Muscle layer of duodenum (tissue), 2 donors: ENCODE measurements around the gene PSME4.
"Not testable (repeated sequence)": the region's sequence is repeated elsewhere in the genome, so short reads cannot be mapped to it uniquely, and the experiment has no call there.

Source experiments
- H3K27ac ChIP-seq: one replicate; pipeline ENCODE4 v1.7.0; 2013; ENCODE audit warnings: mild to moderate bottlenecking, low read length
- H3K27me3 ChIP-seq: one replicate; pipeline ENCODE4 v1.7.0; 2013; ENCODE audit warnings: low read depth, mild to moderate bottlenecking, control low read depth, low read length
- H3K36me3 ChIP-seq, 2 donors: one replicate each; pipeline ENCODE4 v1.7.0; 2013; ENCODE audit warnings: low read length in 2 of 2, control low read depth in 1 of 2, mild to moderate bottlenecking in 1 of 2; ENCODE audit not compliant: insufficient read depth in 2 of 2, control insufficient read depth in 1 of 2
- H3K4me1 ChIP-seq, 2 donors: one replicate each; pipeline ENCODE4 v1.7.0; 2013; ENCODE audit warnings: low read length in 2 of 2, mild to moderate bottlenecking in 2 of 2, control low read depth in 1 of 2, moderate library complexity in 1 of 2; ENCODE audit not compliant: insufficient read depth in 2 of 2, control insufficient read depth in 1 of 2
- H3K4me3 ChIP-seq, 2 donors: one replicate each; pipeline ENCODE4 v1.7.0; 2013; ENCODE audit warnings: low read length in 2 of 2, low read depth in 1 of 2, mild to moderate bottlenecking in 1 of 2
- H3K9me3 ChIP-seq, 2 donors: one replicate each; pipeline ENCODE4 v1.7.0; 2013; ENCODE audit warnings: low read length in 2 of 2, control low read depth in 1 of 2, mild to moderate bottlenecking in 1 of 2; ENCODE audit not compliant: control insufficient read depth in 1 of 2
- donor health status: healthy.

PSME4 gene

DNA sequence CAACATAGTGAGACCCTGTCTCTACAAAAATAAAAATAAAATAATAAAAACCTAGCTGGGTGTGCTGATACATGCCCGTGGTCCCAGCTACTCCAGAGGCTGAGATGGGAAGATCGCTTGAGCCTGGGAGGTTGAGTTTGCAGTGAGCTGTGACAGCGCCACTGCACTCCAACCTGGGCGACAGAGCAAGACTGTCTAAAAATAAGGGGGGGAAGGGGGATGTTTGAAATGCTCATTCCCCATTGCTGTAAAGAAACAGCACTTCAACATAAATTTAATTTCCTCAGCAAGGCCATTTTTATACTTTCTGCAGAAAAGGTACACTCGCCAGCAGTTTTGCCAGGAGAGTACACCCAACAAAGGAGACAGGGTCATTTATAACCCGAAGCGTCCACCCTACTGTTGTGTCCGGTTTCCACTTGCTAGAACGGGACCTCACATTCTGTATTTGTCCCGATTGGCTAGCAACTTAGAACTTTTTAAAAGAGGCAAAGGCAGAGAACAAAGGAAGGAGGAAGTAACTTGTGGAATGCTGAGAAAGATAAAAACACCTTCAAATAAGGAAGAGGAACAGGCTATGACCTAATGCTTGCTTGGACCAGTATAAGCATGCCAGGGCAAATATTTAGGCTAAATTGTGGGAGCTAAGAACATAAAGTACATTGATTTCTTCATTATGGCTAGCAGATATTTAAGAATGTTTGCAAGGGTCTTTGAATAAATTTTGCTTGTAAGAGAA lies 9.1 kb downstream of the PSME4 start:
- not testable (repeated sequence) for H3K27ac ChIP-seq, H3K36me3 ChIP-seq, H3K27me3 ChIP-seq, H3K4me3 ChIP-seq, H3K9me3 ChIP-seq
- H3K4me1 ChIP-seq = peaks cover 0 to 32% of the 10 kb centered on the region in 2 donors

DNA sequence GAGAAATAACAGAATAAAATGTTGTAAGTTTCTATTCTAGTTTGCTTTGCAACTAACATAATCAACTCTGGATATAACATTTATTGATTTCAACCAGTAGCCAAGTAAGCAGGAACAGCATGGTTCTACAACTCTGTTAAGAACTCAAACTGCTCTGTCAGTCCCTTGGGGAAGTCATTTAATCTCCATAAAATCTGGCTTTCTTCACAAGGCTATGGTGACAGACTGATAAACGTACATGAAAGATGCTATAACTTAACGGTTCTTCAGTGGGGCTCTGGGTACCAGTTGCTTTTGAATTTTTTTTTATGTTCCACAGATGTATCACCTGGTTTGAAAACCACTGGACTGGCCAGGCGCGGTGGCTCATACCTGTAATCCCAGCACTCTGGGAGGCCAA lies 10.3 kb downstream of the PSME4 start:
- no peak overlapping the region for H3K27ac ChIP-seq

DNA sequence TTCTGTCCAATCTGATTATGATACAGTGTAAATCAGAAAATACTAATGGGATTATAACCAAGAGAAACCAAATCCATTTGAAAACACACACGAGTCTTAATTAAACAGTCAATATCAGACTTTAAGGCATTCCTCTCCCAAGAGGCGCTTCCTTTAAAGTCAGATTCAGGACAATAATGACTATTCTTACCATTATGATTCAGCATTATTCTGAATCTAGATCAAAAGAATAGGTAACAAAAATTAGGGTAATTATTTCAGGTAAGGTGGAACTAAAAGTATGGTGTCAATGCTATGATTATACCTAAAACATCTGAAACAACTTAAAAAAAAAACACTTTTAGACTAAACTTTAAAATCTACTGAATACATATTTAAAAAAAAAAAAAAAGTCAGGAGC lies 12.3 kb downstream of the PSME4 start:
- no peaks in the 10 kb centered on the region for H3K9me3 ChIP-seq
- H3K27me3 ChIP-seq = no peaks in the 10 kb centered on the region
- no peaks in the 10 kb centered on the region for H3K36me3 ChIP-seq
- H3K4me1 ChIP-seq = peaks cover 0 to 23% of the 10 kb centered on the region in 2 donors
- no peak overlapping the region for H3K4me3 ChIP-seq
- H3K27ac ChIP-seq = no peak overlapping the region

More for the DNA sequence above, 10.3 kb downstream of the PSME4 start:
- Histone ChIP-seq H3K27me3 (no peaks in the 10 kb centered on the region), H3K9me3 (no peaks in the 10 kb centered on the region), H3K36me3 (no peaks in the 10 kb centered on the region), H3K4me1 (peaks cover 0 to 30% of the 10 kb centered on the region in 2 donors), H3K4me3 (no peak overlapping the region)

DNA sequence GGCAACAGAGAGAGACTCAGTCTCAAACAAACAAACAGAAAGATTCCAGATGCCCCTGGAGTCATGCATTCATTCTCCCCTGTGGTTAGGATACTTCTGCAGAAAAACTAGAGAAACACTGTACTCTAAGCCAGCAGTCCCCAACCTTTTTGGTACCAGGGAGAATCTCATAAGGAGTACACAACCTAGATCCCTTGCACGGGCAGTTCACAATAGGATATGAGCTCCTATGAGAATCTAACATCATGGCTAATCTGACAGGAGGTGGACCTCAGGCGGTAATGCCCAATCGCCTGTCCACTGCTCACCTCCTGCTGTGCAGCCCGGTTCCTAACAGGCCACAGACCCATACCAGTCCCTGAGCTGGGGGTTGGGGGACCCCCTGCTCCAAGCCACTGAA lies 18.3 kb downstream of the PSME4 start:
- Histone ChIP-seq H3K36me3 (peaks cover 0 to 10% of the 10 kb centered on the region in 2 donors), H3K27me3 (no peaks in the 10 kb centered on the region), H3K9me3 (no peaks in the 10 kb centered on the region), H3K27ac (no peak overlapping the region), H3K4me3 (no peak overlapping the region), H3K4me1 (peaks cover 0 to 3% of the 10 kb centered on the region in 2 donors)

DNA sequence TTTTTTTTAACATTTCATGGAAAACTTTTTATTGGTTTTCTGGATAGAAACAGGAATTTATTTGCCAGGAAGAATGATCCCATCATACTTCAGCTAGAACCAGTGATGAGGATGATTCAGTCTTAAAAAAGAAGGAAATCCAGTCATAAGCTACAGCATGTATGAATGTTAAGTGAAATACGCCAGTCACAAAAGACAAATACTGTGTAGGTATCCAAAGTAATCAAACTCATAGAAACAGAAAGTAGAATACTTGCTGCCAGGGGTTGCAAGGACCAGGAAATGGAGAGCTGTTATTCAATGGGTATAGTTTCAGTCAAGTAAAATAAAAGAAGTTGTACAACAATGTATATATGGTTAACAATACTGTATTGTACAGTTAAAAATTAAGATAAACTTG lies 21.3 kb downstream of the PSME4 start:
- Histone ChIP-seq H3K27ac (no peak overlapping the region), H3K27me3 (no peaks in the 10 kb centered on the region), H3K4me3 (no peak overlapping the region), H3K9me3 (no peaks in the 10 kb centered on the region), H3K36me3 (peaks cover 4 to 20% of the 10 kb centered on the region in 2 donors), H3K4me1 (peaks cover 0 to 7% of the 10 kb centered on the region in 2 donors)

DNA sequence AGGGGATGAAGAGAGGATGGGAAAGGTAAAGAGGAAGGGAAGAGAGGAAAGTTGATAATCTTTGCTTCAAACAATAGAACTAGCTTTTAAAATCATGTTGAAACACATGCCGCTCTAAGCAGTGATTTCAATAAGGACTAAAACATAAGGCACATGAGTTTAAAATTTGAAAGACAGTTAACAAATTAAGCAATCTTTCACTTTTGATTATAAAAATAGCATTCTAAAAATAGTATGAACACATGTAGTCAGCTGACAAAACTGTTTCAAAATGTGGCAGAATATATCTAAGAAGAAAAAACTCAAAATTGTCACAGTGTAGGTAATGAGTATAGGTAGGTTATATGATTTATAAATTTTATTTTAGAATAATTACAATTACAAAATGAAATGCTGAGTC lies 25.3 kb downstream of the PSME4 start:
- Histone ChIP-seq H3K27ac (no peak overlapping the region), H3K27me3 (no peaks in the 10 kb centered on the region)

DNA sequence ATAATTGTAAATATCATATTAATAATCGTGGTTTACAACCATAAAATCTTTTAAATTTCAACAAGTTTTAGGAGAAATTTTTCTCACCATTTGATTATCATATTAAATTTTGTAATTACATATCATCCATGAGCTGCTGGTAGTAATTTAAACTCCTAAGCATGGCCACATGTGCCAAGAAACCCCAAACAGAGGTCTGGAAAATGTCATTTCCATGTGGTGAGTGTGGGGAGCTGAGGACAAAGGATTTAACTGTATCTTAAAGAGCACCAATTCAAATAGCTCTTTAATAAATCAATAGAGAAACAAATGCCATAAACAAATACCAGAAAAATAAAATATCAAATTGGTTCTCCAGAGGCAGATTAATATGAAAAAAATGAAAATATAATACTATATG lies 26.3 kb downstream of the PSME4 start:
- Histone ChIP-seq H3K4me3 (no peak overlapping the region), H3K9me3 (no peaks in the 10 kb centered on the region), H3K27ac (no peak overlapping the region), H3K27me3 (no peaks in the 10 kb centered on the region), H3K36me3 (peaks cover 8 to 20% of the 10 kb centered on the region in 2 donors), H3K4me1 (peaks cover 0 to 4% of the 10 kb centered on the region in 2 donors)

More for the DNA sequence above, 25.3 kb downstream of the PSME4 start:
- Histone ChIP-seq H3K36me3 (peaks cover 8 to 20% of the 10 kb centered on the region in 2 donors), H3K4me1 (peaks cover 0 to 4% of the 10 kb centered on the region in 2 donors), H3K4me3 (no peak overlapping the region), H3K9me3 (no peaks in the 10 kb centered on the region)

DNA sequence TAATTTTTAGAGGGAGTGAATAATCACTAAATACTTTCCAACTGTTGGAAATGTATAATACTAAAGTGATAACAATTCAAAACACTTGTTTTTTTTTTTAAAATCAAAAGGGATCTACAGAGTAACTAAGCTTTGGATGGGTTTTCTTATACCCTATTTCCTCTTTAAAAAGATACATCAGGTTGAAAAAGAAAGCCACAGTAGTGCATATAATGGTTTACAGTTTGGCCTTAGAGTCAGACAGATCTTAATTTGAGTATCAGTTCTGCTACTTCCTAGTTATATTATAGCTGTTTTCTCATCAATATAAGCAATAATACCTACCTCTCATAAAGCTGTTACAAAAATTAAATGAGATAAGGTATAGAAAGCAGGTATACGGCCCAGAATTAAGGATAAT lies 28.5 kb downstream of the PSME4 start:
- H3K36me3 ChIP-seq = peaks cover 10 to 20% of the 10 kb centered on the region in 2 donors
- no peak overlapping the region for H3K4me3 ChIP-seq
- H3K27me3 ChIP-seq = no peaks in the 10 kb centered on the region
- H3K9me3 ChIP-seq = no peaks in the 10 kb centered on the region
- H3K27ac ChIP-seq = no peak overlapping the region
- H3K4me1 ChIP-seq = peaks cover 0 to 4% of the 10 kb centered on the region in 2 donors

DNA sequence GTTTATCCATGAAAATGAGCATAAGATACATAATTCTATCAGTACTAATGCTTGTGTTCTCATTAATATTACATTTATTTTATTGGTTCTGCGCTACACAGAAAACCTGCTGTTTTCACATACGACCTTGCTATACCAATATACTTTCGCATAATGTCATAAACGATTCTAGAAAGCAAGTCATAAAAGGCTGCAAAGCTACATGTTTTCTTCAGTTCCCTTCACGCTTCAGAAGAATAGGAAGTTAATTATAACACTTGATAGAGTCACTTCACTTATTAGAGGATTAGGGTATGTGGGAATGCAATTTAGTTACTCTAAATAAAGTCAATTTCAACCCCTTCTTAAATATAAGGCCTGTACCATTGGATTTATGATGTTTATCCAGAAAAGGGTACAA lies 29.0 kb downstream of the PSME4 start:
- Histone ChIP-seq H3K4me3 (no peak overlapping the region), H3K27ac (no peak overlapping the region), H3K36me3 (peaks cover 10 to 23% of the 10 kb centered on the region in 2 donors), H3K4me1 (peaks cover 0 to 4% of the 10 kb centered on the region in 2 donors), H3K9me3 (no peaks in the 10 kb centered on the region), H3K27me3 (no peaks in the 10 kb centered on the region)

DNA sequence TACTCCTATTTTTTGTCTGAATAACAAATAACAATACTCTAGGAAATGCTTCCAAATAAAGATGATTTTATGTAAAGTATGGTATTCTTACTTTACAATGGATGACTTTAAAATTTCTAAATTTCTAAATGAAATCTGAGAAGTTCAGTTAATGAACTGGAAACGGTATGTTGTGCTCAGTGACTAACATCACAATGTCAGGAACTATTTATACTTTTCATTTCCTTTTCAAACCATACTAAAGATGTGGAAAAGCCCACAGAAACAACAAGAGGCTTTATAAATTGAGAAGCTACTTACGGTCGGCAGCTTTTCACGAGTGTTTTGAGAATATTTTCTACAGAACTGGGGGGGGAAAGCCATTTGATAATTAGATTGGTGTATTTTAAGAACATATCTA lies 31.1 kb downstream of the PSME4 start:
- no peaks in the 10 kb centered on the region for H3K9me3 ChIP-seq
- H3K27me3 ChIP-seq = no peaks in the 10 kb centered on the region
- no peak overlapping the region for H3K27ac ChIP-seq
- H3K4me3 ChIP-seq = no peak overlapping the region
- H3K36me3 ChIP-seq = peaks cover 25 to 30% of the 10 kb centered on the region in 2 donors
- H3K4me1 ChIP-seq = no peaks in the 10 kb centered on the region

DNA sequence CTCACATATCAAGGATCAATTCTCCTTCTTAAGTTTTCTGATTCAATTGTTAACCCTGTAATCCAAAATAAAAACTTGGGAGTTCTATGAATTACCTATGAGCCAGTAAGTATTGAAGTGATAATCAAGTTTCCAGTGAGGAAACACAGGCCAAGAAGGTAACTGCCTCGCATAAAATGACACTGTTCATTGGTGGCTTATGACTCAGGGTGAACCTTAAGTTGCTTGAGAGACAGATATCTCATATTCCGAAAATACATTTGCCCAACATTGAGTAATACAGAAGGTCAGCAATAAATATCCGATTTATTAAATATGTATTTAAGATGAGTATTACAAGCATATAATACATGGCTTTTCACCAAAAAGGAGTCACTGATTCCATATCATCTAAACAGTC lies 31.9 kb downstream of the PSME4 start:
- Histone ChIP-seq H3K27me3 (no peaks in the 10 kb centered on the region), H3K4me1 (no peaks in the 10 kb centered on the region), H3K4me3 (no peak overlapping the region), H3K9me3 (no peaks in the 10 kb centered on the region), H3K36me3 (peaks cover 30 to 32% of the 10 kb centered on the region in 2 donors), H3K27ac (no peak overlapping the region)

DNA sequence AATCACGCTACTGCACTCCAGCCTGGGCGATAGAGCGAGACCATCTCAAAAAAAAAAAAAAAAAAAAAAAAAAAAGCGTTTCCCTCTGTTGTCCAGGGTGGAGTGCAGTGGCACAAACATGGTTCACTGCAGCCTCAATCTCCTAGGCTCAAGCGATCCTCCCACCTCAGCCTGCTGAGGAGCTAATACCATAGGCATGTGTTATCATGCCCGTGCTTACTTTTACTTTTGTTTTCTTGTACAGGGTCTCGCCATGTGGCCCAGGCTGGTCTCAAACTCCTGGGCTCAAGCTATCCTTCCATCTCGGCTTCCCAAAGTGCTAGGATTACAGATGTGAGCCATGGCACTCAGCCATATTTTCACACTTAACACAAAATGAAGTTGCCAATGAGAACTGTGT lies 37.5 kb downstream of the PSME4 start:
- H3K9me3 ChIP-seq = no peaks in the 10 kb centered on the region
- H3K4me1 ChIP-seq = no peaks in the 10 kb centered on the region
- no peaks in the 10 kb centered on the region for H3K27me3 ChIP-seq
- no peak overlapping the region for H3K4me3 ChIP-seq
- H3K27ac ChIP-seq = no peak overlapping the region
- H3K36me3 ChIP-seq = peaks cover 59 to 66% of the 10 kb centered on the region in 2 donors
